Purkinje cell (primary cell): Measurements from ENCODE around the gene CIDEC. TPM values are rescaled to one million over a fixed set of nuclear protein-coding genes. Genes with fewer than 3 reads are reported as not detected.

Experiments used
- polyA plus RNA-seq: library from polyadenylated mRNA; unstranded; fragments of >200 nt; fragmentation: Nextera tagmentation; gene quantifications from 2 replicates; pipeline ENCODE4 v1.2.1, GENCODE V29; 2014

Gene CIDEC, protein sequence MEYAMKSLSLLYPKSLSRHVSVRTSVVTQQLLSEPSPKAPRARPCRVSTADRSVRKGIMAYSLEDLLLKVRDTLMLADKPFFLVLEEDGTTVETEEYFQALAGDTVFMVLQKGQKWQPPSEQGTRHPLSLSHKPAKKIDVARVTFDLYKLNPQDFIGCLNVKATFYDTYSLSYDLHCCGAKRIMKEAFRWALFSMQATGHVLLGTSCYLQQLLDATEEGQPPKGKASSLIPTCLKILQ
- polyA plus RNA-seq = not detected in 2 replicates

DNA sequence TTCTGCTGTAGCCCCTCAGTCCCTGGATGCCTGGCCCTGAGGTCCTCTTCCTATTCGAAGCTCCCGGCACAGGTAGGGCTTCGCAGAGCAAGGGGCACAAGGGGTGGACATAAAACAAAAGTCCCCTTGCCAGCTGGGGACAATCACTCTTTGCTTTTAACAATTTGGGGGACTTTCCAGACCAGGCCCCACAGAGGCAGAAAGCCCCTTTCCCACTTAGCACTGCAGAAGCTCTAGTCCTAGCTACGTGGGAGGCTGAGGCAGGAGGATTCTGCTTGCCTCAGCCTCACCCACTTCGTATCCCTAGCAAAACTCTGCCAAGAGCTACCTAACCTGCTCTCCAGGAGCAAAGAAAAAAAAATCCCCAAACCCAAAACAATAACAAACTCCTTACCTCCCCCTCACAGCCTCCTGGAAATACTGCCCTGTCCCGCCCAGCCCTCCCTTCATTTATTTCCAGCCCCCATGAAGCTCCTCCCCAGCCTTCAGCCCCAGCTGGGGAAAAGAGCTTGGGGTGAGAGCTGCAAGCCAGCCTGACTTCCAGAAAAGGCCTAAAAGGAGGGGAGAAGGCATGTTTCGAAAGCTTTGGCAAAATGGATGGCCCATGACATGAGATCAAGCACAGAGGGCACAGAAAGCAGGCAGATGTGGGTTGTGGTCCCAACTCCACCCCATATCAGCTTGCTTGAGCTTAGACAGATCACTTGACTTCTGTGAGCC, at the start of gene CIDEC:
Gene CIDEC (minus strand): TSS at position 424 of the 720 bp plus-strand sequence. CDS start 1,767 bp downstream, outside the sequence.

DNA sequence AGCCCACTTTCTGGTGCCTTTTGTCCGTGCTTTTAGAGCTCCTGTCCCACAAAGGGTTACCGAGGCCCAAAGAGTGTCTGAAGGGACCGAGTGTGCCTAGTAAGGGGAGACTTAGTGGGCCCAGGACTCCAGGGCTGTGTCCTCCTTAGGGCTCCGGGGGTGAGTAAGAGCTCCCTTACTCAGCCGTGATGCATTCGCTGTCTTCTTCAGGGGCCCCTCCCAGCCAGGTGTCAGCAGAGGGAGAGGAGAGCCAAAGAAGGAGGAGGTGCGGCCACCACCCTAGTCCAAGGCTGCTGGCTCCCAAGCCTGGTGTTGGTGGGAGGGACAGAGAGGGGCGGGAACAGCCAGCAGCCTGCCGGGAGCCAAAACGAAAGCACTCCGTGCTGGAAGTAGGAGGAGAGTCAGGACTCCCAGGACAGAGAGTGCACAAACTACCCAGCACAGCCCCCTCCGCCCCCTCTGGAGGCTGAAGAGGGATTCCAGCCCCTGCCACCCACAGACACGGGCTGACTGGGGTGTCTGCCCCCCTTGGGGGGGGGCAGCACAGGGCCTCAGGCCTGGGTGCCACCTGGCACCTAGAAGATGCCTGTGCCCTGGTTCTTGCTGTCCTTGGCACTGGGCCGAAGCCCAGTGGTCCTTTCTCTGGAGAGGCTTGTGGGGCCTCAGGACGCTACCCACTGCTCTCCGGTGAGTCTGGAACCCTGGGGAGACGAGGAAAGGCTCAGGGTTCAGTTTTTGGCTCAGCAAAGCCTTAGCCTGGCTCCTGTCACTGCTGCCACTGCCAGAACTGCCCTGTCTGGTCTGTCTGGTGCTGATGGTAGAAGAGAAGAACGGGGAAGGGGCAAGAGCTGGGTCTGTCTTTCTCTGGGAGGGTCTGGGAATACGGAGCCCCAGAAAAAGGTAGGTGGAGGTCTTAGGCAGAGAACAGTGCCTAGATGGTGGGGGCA, 37.0 kb upstream of the CIDEC start, which contains the start of gene IL17RC:
Gene IL17RC (plus strand): TSS at position 365 of the 947 bp plus-strand sequence. CDS start 218 bp downstream, at position 583.

DNA sequence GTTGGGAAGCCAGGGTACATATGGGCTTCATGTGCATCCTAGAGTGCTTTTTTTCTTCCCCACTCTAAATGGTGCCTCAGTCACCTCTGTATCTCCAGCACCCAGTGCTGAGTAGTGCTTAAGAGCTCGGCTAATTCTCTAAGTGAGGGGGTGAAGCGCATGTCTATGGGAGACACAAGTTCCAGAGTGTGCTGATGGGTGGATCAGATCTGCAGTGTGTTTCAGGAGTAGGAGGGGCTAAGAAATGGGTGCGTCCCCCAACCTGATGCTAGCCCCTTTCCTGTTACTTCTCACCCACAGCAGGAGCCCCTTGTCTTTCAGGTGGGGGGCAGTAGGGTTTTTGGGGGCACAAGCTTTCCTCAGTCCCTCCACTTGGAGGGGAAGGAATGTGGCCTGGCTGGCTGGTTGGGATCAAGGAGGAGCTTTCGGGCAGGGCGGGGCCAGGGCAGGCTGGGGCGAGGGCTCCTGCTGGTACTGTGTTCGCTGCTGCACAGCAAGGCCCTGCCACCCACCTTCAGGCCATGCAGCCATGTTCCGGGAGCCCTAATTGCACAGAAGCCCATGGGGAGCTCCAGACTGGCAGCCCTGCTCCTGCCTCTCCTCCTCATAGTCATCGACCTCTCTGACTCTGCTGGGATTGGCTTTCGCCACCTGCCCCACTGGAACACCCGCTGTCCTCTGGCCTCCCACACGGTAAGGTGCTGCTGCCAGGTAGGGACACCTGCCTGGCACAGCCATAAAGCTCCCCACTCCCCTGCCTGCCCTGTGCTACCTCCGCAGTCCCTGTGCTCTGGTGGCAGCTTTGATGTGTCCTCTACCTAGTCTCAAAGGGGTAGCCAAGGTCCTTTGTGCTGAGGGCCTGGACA, 22.6 kb upstream of the CIDEC start, which contains the start of gene IL17RE:
Gene IL17RE (plus strand): TSS at position 477 of the 866 bp plus-strand sequence. CDS start 85 bp downstream, at position 562.

DNA sequence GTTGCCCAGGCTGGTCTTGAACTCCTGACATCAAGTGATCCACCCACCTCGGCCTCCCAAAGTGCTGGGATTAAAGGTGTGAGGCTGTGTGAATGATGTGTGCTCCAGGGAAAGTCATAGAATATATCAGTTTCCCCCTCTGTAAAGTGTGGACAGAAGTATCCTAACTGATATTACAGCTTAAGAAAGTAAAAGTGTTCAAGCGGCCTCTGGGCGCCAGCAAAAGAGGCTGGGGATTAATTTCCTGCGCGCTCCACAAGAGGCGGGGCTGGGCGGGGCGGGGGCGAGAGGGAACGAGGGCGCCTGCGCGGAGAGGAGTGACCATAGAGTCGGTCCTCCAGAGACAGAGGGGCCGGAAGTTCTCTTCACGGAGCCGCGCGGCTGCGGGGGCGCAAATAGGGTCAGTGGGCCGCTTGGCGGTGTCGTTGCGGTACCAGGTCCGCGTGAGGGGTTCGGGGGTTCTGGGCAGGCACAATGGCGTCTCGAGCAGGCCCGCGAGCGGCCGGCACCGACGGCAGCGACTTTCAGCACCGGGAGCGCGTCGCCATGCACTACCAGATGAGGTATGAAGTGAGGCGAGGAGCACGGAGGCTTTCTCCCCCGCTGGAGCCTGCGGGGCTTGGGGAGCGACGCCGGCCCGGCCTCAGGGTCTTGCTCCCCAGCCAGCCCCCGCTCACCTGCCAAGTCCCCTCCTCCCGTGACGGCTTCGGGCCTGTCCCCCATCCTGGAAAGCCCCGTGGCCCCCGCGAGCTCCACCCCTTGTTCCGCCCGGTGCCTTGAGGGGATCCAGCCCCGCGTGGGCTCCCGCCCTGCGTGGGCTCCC, 10.4 kb upstream of the CIDEC start, which contains the start of gene JAGN1:
Gene JAGN1 (plus strand): TSS at position 362 of the 823 bp plus-strand sequence. CDS start 113 bp downstream, at position 475.

DNA sequence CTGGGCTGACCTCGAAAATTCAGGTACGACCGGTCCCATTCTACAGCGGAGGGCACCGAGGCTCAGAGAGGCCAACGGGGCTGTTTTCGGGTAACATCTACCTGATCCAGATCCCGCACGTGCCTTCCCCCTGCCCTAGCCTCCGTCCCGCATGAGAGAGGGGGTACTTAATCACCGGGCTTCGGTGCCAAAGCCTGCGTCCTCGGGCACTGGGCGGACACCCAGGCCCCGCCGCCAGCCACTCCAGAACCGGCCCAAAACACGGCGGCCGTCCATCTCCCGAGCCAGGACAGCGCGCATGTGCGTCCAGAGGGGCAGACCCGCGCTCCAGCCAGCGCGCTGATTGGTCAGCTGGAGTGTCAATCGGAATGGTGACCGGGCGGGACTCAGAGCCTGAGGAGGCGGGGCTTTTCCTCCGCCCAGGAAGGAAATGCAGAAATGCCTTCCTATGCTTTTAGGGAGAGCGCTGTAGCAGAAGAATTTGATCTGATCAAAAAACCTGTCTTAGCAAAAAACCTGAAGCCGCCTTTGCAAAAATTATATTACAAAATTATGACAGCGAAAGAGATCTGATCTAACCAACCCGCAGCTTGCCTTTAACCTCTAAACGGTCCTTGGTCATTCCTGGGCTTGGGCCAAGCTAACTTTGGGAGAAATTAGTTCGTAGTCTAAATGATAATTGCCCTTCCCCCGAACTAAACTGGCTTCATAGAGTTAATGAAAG, 36.2 kb downstream of the CIDEC start, which contains the start of gene RPUSD3:
Gene RPUSD3 (minus strand): TSS at position 294 of the 724 bp plus-strand sequence. CDS start 18 bp downstream, at position 276.

Other genes with a start within 250 kb of the CIDEC start
- 4.3 and 7.9 TPM in 2 replicates for gene MTMR14, start 230.7 kb downstream of the CIDEC start, polyA plus RNA-seq
- 6.6 and 12.5 TPM in 2 replicates for gene CPNE9, start 176.4 kb downstream of the CIDEC start, polyA plus RNA-seq
- gene BRPF1, start 148.5 kb downstream of the CIDEC start, polyA plus RNA-seq = 0.85 and 0.97 TPM in 2 replicates
- gene OGG1, start 130.3 kb downstream of the CIDEC start, polyA plus RNA-seq = 1.9 and 2.9 TPM in 2 replicates
- 8.3 and 13.7 TPM in 2 replicates for gene CAMK1, start 110.3 kb downstream of the CIDEC start, polyA plus RNA-seq
- 12.9 and 15.4 TPM in 2 replicates for gene TADA3, start 87.8 kb downstream of the CIDEC start, polyA plus RNA-seq
- 63.2 and 66.1 TPM in 2 replicates for gene ARPC4, start 87.2 kb downstream of the CIDEC start, polyA plus RNA-seq
- 3.5 and 13.1 TPM in 2 replicates for gene TTLL3, start 70.0 kb downstream of the CIDEC start, polyA plus RNA-seq
- 43.3 and 50.7 TPM in 2 replicates for gene RPUSD3, start 36.2 kb downstream of the CIDEC start, polyA plus RNA-seq
- gene JAGN1, start 10.4 kb upstream of the CIDEC start, polyA plus RNA-seq = 73.1 and 97.0 TPM in 2 replicates
- 0.42 TPM in 1 of 2 replicates, not detected in the other for gene IL17RE, start 22.6 kb upstream of the CIDEC start, polyA plus RNA-seq
- not detected in 2 replicates for gene IL17RC, start 36.8 kb upstream of the CIDEC start, polyA plus RNA-seq
- gene CRELD1, start 53.6 kb upstream of the CIDEC start, polyA plus RNA-seq = 118 and 135 TPM in 2 replicates
- gene PRRT3, start 72.2 kb upstream of the CIDEC start, polyA plus RNA-seq = 4.9 and 5.1 TPM in 2 replicates
- 277 and 423 TPM in 2 replicates for gene EMC3, start 106.6 kb upstream of the CIDEC start, polyA plus RNA-seq
- gene FANCD2, start 146.2 kb upstream of the CIDEC start, polyA plus RNA-seq = 5.0 and 6.7 TPM in 2 replicates
- gene FANCD2OS, start 228.0 kb upstream of the CIDEC start, polyA plus RNA-seq = not detected in 2 replicates
- 377 and 495 TPM in 2 replicates for gene BRK1, start 235.4 kb upstream of the CIDEC start, polyA plus RNA-seq